Natural killer cell treated with Interleukin-12 subunit alpha and Interleukin-12 subunit beta and Interleukin-15 and Interleukin-18, amount 100 ng/mL, for 72 hours (primary cell): Measurements from ENCODE around the gene ADNP. TPM values are rescaled to one million over a fixed set of nuclear protein-coding genes. Genes with fewer than 3 reads are reported as not detected.

ENCODE experiments used
- ATAC-seq, 2 donors: fragments of 150-1000 bp; cut with Tn5 transposase in 1 of 2; sonication (Bioruptor Pico), chemical (Tn5 transposase) in 1 of 2; 2 replicates each; pipeline ENCODE4 v1.10.0; 2021
- DNase-seq: peaks from one replicate; pipeline ENCODE4 v3.0.0; 2022; ENCODE audit warnings: low spot score
- H3K27ac Mint-ChIP-seq, 2 donors: 1 replicate in 1 of 2; 2 replicates in 1 of 2; pipeline ENCODE4 v1.8.0; 2022; ENCODE audit warnings: mixed read lengths in 2 of 2, mild to moderate bottlenecking in 1 of 2, moderate library complexity in 1 of 2
- H3K27me3 Mint-ChIP-seq, 2 donors: 1 replicate in 1 of 2; 2 replicates in 1 of 2; pipeline ENCODE4 v1.8.0; 2022; ENCODE audit warnings: mixed read lengths in 2 of 2
- H3K36me3 Mint-ChIP-seq: one replicate; pipeline ENCODE4 v1.8.0; 2022; ENCODE audit warnings: mixed read lengths
- H3K4me1 Mint-ChIP-seq, 2 donors: 1 replicate in 1 of 2; 2 replicates in 1 of 2; pipeline ENCODE4 v1.8.0; 2022; ENCODE audit warnings: low read depth in 2 of 2, mixed read lengths in 2 of 2, mild to moderate bottlenecking in 1 of 2
- H3K4me3 Mint-ChIP-seq: one replicate; pipeline ENCODE4 v1.8.0; 2022; ENCODE audit warnings: mixed read lengths
- H3K9me3 Mint-ChIP-seq: 2 replicates; pipeline ENCODE4 v1.8.0; 2022; ENCODE audit warnings: mixed read lengths
- total RNA-seq, 2 donors: library from RNA; stranded (reverse); gene quantifications; one replicate each; pipeline ENCODE4 v1.2.3, GENCODE V29; 2022

ADNP gene
- total RNA-seq, 2 donors from 2014 or later = 55.0 to 81.8 TPM

- peaks cover 35% of the 10 kb centered on the region in 2 donors for H3K4me1 Mint-ChIP-seq
- H3K27me3 Mint-ChIP-seq = no peaks in the 10 kb centered on the region
- peaks cover 14% of the 10 kb centered on the region for H3K36me3 Mint-ChIP-seq
- no peak overlapping the region for H3K4me3 Mint-ChIP-seq
- H3K27ac Mint-ChIP-seq = no peak overlapping the region
- DNase-seq (no peak), ATAC-seq (no peak)
- H3K9me3 Mint-ChIP-seq = no peaks in the 10 kb centered on the region
These were observed 27.1 kb downstream of the ADNP start for GRCh38 chr20:50904067-50904570.

- H3K27me3 Mint-ChIP-seq = no peaks in the 10 kb centered on the region
- peaks cover 35 to 36% of the 10 kb centered on the region in 2 donors for H3K4me1 Mint-ChIP-seq
- DNase-seq (no peak), ATAC-seq (no peak)
- no peak overlapping the region for H3K4me3 Mint-ChIP-seq
- H3K27ac Mint-ChIP-seq = no peak overlapping the region
- H3K9me3 Mint-ChIP-seq = no peaks in the 10 kb centered on the region
- peaks cover 14% of the 10 kb centered on the region for H3K36me3 Mint-ChIP-seq
These were observed 27.7 kb downstream of the ADNP start for GRCh38 chr20:50903353-50904051.

- Mint-ChIP-seq H3K4me3 (no peak overlapping the region), H3K4me1 (peaks cover 31 to 37% of the 10 kb centered on the region in 2 donors)
These were observed 29.9 kb downstream of the ADNP start for GRCh38 chr20:50901301-50901700.

GRCh38 chr20:50900261-50900660 is 31.0 kb downstream of the ADNP start:
- H3K36me3 Mint-ChIP-seq = peaks cover 24% of the 10 kb centered on the region
- no peaks in the 10 kb centered on the region for H3K9me3 Mint-ChIP-seq
- no peak overlapping the region for H3K4me3 Mint-ChIP-seq
- ATAC-seq (no peak), DNase-seq (no peak)
- H3K27me3 Mint-ChIP-seq = no peaks in the 10 kb centered on the region
- peaks cover 25 to 32% of the 10 kb centered on the region in 2 donors for H3K4me1 Mint-ChIP-seq
- no peak overlapping the region for H3K27ac Mint-ChIP-seq

More at GRCh38 chr20:50901301-50901700, 29.9 kb downstream of the ADNP start:
- H3K27ac Mint-ChIP-seq = peak overlapping the region in 1 of 2 donors; percentile 3
- ATAC-seq (no peak), DNase-seq (no peak)
- no peaks in the 10 kb centered on the region for H3K9me3 Mint-ChIP-seq
- H3K36me3 Mint-ChIP-seq = peaks cover 24% of the 10 kb centered on the region
- no peaks in the 10 kb centered on the region for H3K27me3 Mint-ChIP-seq

- peak overlapping the region; percentile 6 to 47 for H3K27ac Mint-ChIP-seq
- H3K36me3 Mint-ChIP-seq = peaks cover 29% of the 10 kb centered on the region
- no peaks in the 10 kb centered on the region for H3K9me3 Mint-ChIP-seq
- no peaks in the 10 kb centered on the region for H3K27me3 Mint-ChIP-seq
- H3K4me3 Mint-ChIP-seq = no peak overlapping the region
- DNase-seq (no peak), ATAC-seq (no peak)
- H3K4me1 Mint-ChIP-seq = peaks cover 23 to 24% of the 10 kb centered on the region in 2 donors
These were observed 32.8 kb downstream of the ADNP start for GRCh38 chr20:50898475-50898874.

GRCh38 chr20:50895111-50895830 is 36.0 kb downstream of the ADNP start:
- peaks cover 25 to 28% of the 10 kb centered on the region in 2 donors for H3K4me1 Mint-ChIP-seq
- H3K4me3 Mint-ChIP-seq = no peak overlapping the region
- no peaks in the 10 kb centered on the region for H3K27me3 Mint-ChIP-seq
- H3K36me3 Mint-ChIP-seq = peaks cover 36% of the 10 kb centered on the region
- ATAC-seq = peak; percentile 50 to 83
- DNase-seq = no peak
- no peaks in the 10 kb centered on the region for H3K9me3 Mint-ChIP-seq
- peak overlapping the region in 1 of 2 donors; percentile 16 for H3K27ac Mint-ChIP-seq

- H3K27me3 Mint-ChIP-seq = no peaks in the 10 kb centered on the region
- peaks cover 36% of the 10 kb centered on the region for H3K36me3 Mint-ChIP-seq
- ATAC-seq (no peak), DNase-seq (no peak)
- peak overlapping the region in 1 of 2 donors; percentile 56 for H3K27ac Mint-ChIP-seq
- no peaks in the 10 kb centered on the region for H3K9me3 Mint-ChIP-seq
- H3K4me3 Mint-ChIP-seq = no peak overlapping the region
- peaks cover 25 to 32% of the 10 kb centered on the region in 2 donors for H3K4me1 Mint-ChIP-seq
These were observed 37.6 kb downstream of the ADNP start for GRCh38 chr20:50893620-50894019.

- Mint-ChIP-seq H3K4me1 (peaks cover 23 to 24% of the 10 kb centered on the region in 2 donors), H3K4me3 (peak overlapping the region; percentile 25), H3K27me3 (no peaks in the 10 kb centered on the region), H3K36me3 (peaks cover 29% of the 10 kb centered on the region), H3K27ac (peak overlapping the region; percentile 27 to 56), H3K9me3 (no peaks in the 10 kb centered on the region)
- no peak for ATAC-seq
- DNase-seq = no peak
These were observed 38.8 kb downstream of the ADNP start for GRCh38 chr20:50892394-50892793.

GRCh38 chr20:50891138-50891537 is 40.1 kb downstream of the ADNP start:
- no peaks in the 10 kb centered on the region for H3K27me3 Mint-ChIP-seq
- H3K27ac Mint-ChIP-seq = no peak overlapping the region
- ATAC-seq (no peak), DNase-seq (no peak)
- H3K9me3 Mint-ChIP-seq = no peaks in the 10 kb centered on the region
- H3K4me1 Mint-ChIP-seq = peaks cover 19 to 22% of the 10 kb centered on the region in 2 donors
- H3K4me3 Mint-ChIP-seq = no peak overlapping the region
- H3K36me3 Mint-ChIP-seq = peaks cover 26% of the 10 kb centered on the region

- peaks cover 12% of the 10 kb centered on the region for H3K36me3 Mint-ChIP-seq
- no peak overlapping the region for H3K4me3 Mint-ChIP-seq
These were observed 43.7 kb downstream of the ADNP start for GRCh38 chr20:50887576-50887975.

GRCh38 chr20:50886184-50886790 is 45.0 kb downstream of the ADNP start:
- peaks cover 0 to 8% of the 10 kb centered on the region in 2 donors for H3K4me1 Mint-ChIP-seq
- DNase-seq = no peak
- H3K27ac Mint-ChIP-seq = no peak overlapping the region
- ATAC-seq = no peak
- H3K36me3 Mint-ChIP-seq = no peaks in the 10 kb centered on the region
- no peaks in the 10 kb centered on the region for H3K9me3 Mint-ChIP-seq
- H3K4me3 Mint-ChIP-seq = no peak overlapping the region
- no peaks in the 10 kb centered on the region for H3K27me3 Mint-ChIP-seq

More at GRCh38 chr20:50887576-50887975, 43.7 kb downstream of the ADNP start:
- Mint-ChIP-seq H3K4me1 (peaks cover 11 to 16% of the 10 kb centered on the region in 2 donors), H3K27me3 (no peaks in the 10 kb centered on the region), H3K9me3 (no peaks in the 10 kb centered on the region), H3K27ac (no peak overlapping the region)
- DNase-seq (no peak), ATAC-seq (no peak)

GRCh38 chr20:50885781-50886180 is 45.5 kb downstream of the ADNP start:
- no peak overlapping the region for H3K27ac Mint-ChIP-seq
- H3K36me3 Mint-ChIP-seq = no peaks in the 10 kb centered on the region
- ATAC-seq = no peak
- DNase-seq = no peak
- no peaks in the 10 kb centered on the region for H3K9me3 Mint-ChIP-seq
- no peaks in the 10 kb centered on the region for H3K27me3 Mint-ChIP-seq
- H3K4me1 Mint-ChIP-seq = peaks cover 0 to 7% of the 10 kb centered on the region in 2 donors
- H3K4me3 Mint-ChIP-seq = no peak overlapping the region

- peaks cover 0 to 4% of the 10 kb centered on the region in 2 donors for H3K4me1 Mint-ChIP-seq
- ATAC-seq (no peak), DNase-seq (no peak)
- no peak overlapping the region for H3K27ac Mint-ChIP-seq
- no peaks in the 10 kb centered on the region for H3K27me3 Mint-ChIP-seq
- no peaks in the 10 kb centered on the region for H3K9me3 Mint-ChIP-seq
- H3K4me3 Mint-ChIP-seq = no peak overlapping the region
- H3K36me3 Mint-ChIP-seq = no peaks in the 10 kb centered on the region
These were observed 46.2 kb downstream of the ADNP start for GRCh38 chr20:50885068-50885467.

GRCh38 chr20:50883856-50884255 is 47.4 kb downstream of the ADNP start:
- H3K4me1 Mint-ChIP-seq = no peaks in the 10 kb centered on the region
- H3K36me3 Mint-ChIP-seq = no peaks in the 10 kb centered on the region
- no peak overlapping the region for H3K27ac Mint-ChIP-seq
- H3K4me3 Mint-ChIP-seq = no peak overlapping the region
- H3K9me3 Mint-ChIP-seq = no peaks in the 10 kb centered on the region
- DNase-seq (no peak), ATAC-seq (no peak)
- H3K27me3 Mint-ChIP-seq = no peaks in the 10 kb centered on the region
